ENCODE data around the gene NANP.

NANP gene

GRCh38 chr20:25571240-25571639 lies 52.6 kb downstream of the NANP start:
- DNase-seq (ENCODE audit: low spot score), result no peak

GRCh38 chr20:25570148-25570530 lies 53.7 kb downstream of the NANP start:
- no peak for DNase-seq (ENCODE audit: low spot score)

DNA sequence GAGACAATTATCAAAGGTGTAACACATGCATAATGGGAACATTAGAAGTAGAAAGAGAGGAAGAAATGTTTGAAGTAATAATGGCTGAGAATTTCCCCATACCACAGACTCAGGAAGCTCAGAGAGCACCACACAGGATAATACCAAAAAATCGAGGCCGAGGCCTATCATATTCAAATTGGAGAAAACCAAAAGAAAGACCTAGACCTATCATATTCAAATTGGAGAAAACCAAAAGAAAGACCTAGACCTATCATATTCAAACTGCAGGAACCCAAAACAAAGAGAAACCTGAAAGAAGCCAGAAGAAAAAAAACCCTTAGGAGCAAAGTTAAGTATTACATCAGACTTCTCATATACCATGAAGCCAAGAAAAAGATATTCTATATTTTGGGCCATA lies 56.5 kb downstream of the NANP start:
- DNase-seq (ENCODE audit: low spot score), result no peak

GRCh38 chr20:25566821-25567220 lies 57.0 kb downstream of the NANP start:
- DNase-seq (ENCODE audit: low spot score), result no peak

- no peak for DNase-seq (ENCODE audit: low spot score)
Measured at GRCh38 chr20:25565578-25566157, 58.1 kb downstream of the NANP start.

GRCh38 chr20:25563876-25564275 lies 59.9 kb downstream of the NANP start:
- no peak for DNase-seq (ENCODE audit: low spot score)

- DNase-seq (ENCODE audit: low spot score), result no peak
Measured at GRCh38 chr20:25563362-25563761, 60.5 kb downstream of the NANP start.
